ENCODE measurements around the gene TRIO. TPM values are rescaled to one million over a fixed set of nuclear protein-coding genes. Genes with fewer than 3 reads are reported as not detected.

The TRIO gene
- total RNA-seq, 1 experiment from 2014 or later: 136 TPM

DNA sequence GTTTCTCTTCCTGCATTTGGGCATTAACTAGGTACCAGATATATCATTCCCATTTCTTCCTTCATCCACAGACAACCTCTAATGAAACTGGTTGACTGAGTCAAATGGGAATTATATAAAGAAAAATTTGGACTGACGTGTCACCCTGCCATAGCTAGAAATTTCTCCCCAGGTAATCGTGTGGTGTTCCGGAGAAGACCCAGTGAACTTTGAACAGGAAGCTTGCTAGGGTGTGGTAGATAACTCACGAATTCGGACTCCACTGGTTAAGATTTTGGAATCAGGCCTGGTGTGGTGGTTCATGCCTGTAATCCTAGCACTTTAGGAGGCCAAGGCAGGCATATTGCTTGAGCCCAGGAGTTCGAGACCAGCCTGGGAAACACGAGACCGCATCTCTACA is 324.1 kb downstream of the TRIO start:
- Mint-ChIP-seq H3K27ac (ENCODE audit: low read depth, unreplicated experiment) (no peak overlapping the region), H3K9me3 (ENCODE audit: unreplicated experiment) (no peaks in the 10 kb centered on the region), H3K4me1 (ENCODE audit: insufficient read depth, unreplicated experiment) (peaks cover 6% of the 10 kb centered on the region), H3K36me3 (ENCODE audit: insufficient read depth, unreplicated experiment) (peaks cover 78% of the 10 kb centered on the region), H3K4me3 (ENCODE audit: unreplicated experiment) (no peak overlapping the region), H3K27me3 (ENCODE audit: insufficient read depth, unreplicated experiment) (no peaks in the 10 kb centered on the region)
- DNase-seq (ENCODE audit: unreplicated experiment): no peak
- TF ChIP-seq, protein P1, sequence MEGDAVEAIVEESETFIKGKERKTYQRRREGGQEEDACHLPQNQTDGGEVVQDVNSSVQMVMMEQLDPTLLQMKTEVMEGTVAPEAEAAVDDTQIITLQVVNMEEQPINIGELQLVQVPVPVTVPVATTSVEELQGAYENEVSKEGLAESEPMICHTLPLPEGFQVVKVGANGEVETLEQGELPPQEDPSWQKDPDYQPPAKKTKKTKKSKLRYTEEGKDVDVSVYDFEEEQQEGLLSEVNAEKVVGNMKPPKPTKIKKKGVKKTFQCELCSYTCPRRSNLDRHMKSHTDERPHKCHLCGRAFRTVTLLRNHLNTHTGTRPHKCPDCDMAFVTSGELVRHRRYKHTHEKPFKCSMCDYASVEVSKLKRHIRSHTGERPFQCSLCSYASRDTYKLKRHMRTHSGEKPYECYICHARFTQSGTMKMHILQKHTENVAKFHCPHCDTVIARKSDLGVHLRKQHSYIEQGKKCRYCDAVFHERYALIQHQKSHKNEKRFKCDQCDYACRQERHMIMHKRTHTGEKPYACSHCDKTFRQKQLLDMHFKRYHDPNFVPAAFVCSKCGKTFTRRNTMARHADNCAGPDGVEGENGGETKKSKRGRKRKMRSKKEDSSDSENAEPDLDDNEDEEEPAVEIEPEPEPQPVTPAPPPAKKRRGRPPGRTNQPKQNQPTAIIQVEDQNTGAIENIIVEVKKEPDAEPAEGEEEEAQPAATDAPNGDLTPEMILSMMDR (IDR thresholded peaks at IDR 0.05; ENCODE audit: unreplicated experiment): no peak
- intact Hi-C loops (cut with micrococcal nuclease): no loop called here
- ChIA-PET POLR2A (no interaction called here), CTCF (interaction anchor here (0.6 to 1.1 kb wide), 3 partner anchors 174 to 451 kb away, joined by 3 to 4 read pairs (median 3); no protein-coding TSS in a partner anchor)
- BruUV-seq (replicated peaks): no TSS peak

DNA sequence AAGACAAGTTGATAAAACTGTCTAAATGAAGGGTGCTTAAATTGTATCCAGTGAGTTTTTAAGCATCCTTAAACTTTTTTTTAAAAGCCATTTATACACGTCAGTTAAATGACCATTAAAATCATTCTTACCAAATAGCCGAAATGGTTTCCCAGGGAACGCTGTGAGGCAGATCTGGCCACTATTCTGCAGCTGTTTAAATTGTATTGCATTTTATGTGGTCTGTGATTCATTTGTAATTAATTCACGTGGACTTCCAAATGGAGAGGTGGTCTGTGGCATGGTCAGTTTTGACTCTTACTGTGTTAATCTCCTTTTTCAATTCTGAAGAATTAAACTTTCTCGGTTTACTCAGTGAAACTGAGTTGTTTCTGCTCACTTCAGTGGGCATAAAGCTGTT is 324.7 kb downstream of the TRIO start:
- Mint-ChIP-seq H3K36me3 (ENCODE audit: insufficient read depth, unreplicated experiment) (peaks cover 77% of the 10 kb centered on the region), H3K27me3 (ENCODE audit: insufficient read depth, unreplicated experiment) (no peaks in the 10 kb centered on the region), H3K27ac (ENCODE audit: low read depth, unreplicated experiment) (no peak overlapping the region), H3K4me1 (ENCODE audit: insufficient read depth, unreplicated experiment) (peaks cover 6% of the 10 kb centered on the region), H3K4me3 (ENCODE audit: unreplicated experiment) (no peak overlapping the region), H3K9me3 (ENCODE audit: unreplicated experiment) (no peaks in the 10 kb centered on the region)
- BruUV-seq (replicated peaks): no TSS peak
- TF ChIP-seq, protein P1 (IDR thresholded peaks at IDR 0.05; ENCODE audit: unreplicated experiment): no peak
- intact Hi-C loops (cut with micrococcal nuclease): no loop called here
- CTCF ChIA-PET: interaction anchor here (0.6 to 1.3 kb wide), 5 partner anchors 10 to 451 kb away, joined by 3 to 4 read pairs (median 3); no protein-coding TSS in a partner anchor
- POLR2A ChIA-PET: no interaction called here
- DNase-seq (ENCODE audit: unreplicated experiment): no peak

DNA sequence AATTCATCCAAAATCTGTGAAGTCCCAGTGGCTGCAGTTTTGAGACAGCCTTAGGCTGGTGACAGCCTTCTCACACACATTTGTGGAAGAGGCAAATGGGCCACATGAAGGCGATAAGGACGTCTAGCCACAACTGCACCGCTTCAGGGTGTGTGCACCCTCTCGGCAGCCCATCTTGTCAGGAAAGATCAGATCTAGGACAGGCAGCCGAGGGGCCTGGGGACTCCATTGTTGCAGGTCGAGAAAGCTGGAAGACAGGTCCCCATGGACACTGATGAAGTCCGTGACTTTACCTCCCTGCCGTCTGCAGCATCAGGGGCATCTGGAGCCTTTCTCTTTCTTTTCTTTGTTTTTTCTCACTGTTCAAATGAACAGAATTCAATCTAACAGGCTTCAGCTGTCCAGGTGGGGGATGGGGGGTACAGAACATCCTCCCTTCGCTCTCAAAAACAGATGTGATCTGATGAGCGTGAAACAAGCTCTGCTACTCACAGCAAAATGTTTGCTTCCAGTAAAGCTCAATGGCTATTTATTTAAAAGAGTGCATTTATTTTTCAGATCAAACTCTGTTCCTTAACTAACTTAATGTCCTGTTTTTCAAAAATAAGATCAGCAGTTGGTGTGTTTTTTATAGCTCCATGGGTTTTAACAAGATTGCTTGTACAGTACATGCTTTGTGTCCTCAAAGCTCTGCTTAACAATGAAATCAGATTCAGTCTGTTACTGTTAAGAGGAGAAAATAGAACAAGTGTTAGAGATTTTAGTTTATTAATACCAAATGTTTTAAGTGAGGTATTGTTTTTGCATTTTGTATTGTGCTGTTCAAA is 326.6 kb downstream of the TRIO start:
- H3K9me3 Mint-ChIP-seq (ENCODE audit: unreplicated experiment): no peaks in the 10 kb centered on the region
- ChIA-PET POLR2A (no interaction called here), CTCF (interaction anchor here (0.8 to 1.3 kb wide), 3 partner anchors 46 to 179 kb away, joined by 3 to 4 read pairs (median 3); no protein-coding TSS in a partner anchor)
- intact Hi-C loops (cut with micrococcal nuclease): no loop called here
- no peak for DNase-seq (ENCODE audit: unreplicated experiment)
- BruUV-seq (replicated peaks): no TSS peak
- peaks cover under 1% of the 10 kb centered on the region for H3K4me1 Mint-ChIP-seq (ENCODE audit: insufficient read depth, unreplicated experiment)
- H3K27ac Mint-ChIP-seq (ENCODE audit: low read depth, unreplicated experiment): no peak overlapping the region
- H3K27me3 Mint-ChIP-seq (ENCODE audit: insufficient read depth, unreplicated experiment): no peaks in the 10 kb centered on the region
- H3K4me3 Mint-ChIP-seq (ENCODE audit: unreplicated experiment): no peak overlapping the region
- H3K36me3 Mint-ChIP-seq (ENCODE audit: insufficient read depth, unreplicated experiment): peaks cover 70% of the 10 kb centered on the region
- TF ChIP-seq, protein P1 (IDR thresholded peaks at IDR 0.05; ENCODE audit: unreplicated experiment): no peak

DNA sequence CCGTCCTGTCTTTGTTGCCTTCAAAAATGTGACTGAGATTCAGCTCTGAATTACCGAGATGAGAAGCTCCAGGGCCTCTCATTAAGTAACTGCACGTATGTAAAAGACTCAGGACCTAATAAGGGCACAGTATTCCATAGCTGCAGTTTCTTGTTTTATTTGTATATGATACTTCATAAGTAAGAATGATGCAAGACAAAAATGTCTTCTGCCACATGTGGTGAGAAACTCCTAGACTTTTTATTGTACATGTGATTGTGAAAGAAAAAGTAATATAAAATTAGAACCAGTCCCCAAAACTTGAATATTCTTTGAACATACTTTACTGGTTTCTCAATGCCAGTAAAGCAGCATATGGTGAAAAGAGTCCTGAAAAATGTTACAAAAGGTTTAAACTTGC is 328.4 kb downstream of the TRIO start:
- no peak for DNase-seq (ENCODE audit: unreplicated experiment)
- TF ChIP-seq, protein P1 (IDR thresholded peaks at IDR 0.05; ENCODE audit: unreplicated experiment): no peak
- Mint-ChIP-seq H3K9me3 (ENCODE audit: unreplicated experiment) (no peaks in the 10 kb centered on the region), H3K27ac (ENCODE audit: low read depth, unreplicated experiment) (no peak overlapping the region), H3K4me1 (ENCODE audit: insufficient read depth, unreplicated experiment) (peaks cover 8% of the 10 kb centered on the region), H3K4me3 (ENCODE audit: unreplicated experiment) (no peak overlapping the region), H3K36me3 (ENCODE audit: insufficient read depth, unreplicated experiment) (peaks cover 67% of the 10 kb centered on the region), H3K27me3 (ENCODE audit: insufficient read depth, unreplicated experiment) (no peaks in the 10 kb centered on the region)
- no TSS peak for BruUV-seq (replicated peaks)
- ChIA-PET POLR2A (no interaction called here), CTCF (no interaction called here)
- intact Hi-C loops (cut with micrococcal nuclease): no loop called here

Data from MCF 10A (cell line).